HepG2 (cell line): Measurements from ENCODE around the gene CTNNA2. TPM values are rescaled to one million over a fixed set of nuclear protein-coding genes. Genes with fewer than 3 reads are reported as not detected.

Experiments
- ATAC-seq: fragments of 200-7000 bp; cut with Tn5 transposase; 3 replicates; pipeline ENCODE4 v1.9.1; 2020; ENCODE audit warnings: mild to moderate bottlenecking, moderate library complexity
- BruUV-seq: library from RNA; stranded (reverse); fragments of 400-500 nt; replicated peaks from 2 replicates; lab custom pipeline; 2021; lab: Mats Ljungman, UMichigan
- CTCF ChIA-PET: fragments of 300-600 bp; formaldehyde crosslinking; extraction: SDS; loops from one replicate; lab custom pipeline; 2021; ENCODE audit warnings: low total read pairs, inconsistent platforms, low intra/inter-chr PET ratio; lab: Yijun Ruan, JAX
- POLR2A ChIA-PET: fragments of 350-600 bp; sonication (Branson Sonifier 250); formaldehyde crosslinking; loops from one replicate; lab custom pipeline; 2020; ENCODE audit warnings: antibody characterized with exemption, inconsistent platforms; lab: Yijun Ruan, JAX
- DNase-seq: peaks from one replicate; pipeline ENCODE4 v3.0.0-alpha.2; 2015; ENCODE audit warnings: low spot score
- FAIRE-seq: peaks from 3 replicates; lab custom pipeline; 2011; peaks lifted over from hg19 to GRCh38; lab: Jason Lieb, UNC
- H2AFZ ChIP-seq: one replicate; pipeline ENCODE4 v1.6.1; 2011; ENCODE audit warnings: low read length, inconsistent platforms
- H3K27ac ChIP-seq: fragments of 300-600 bp; 3 replicates; pipeline ENCODE4 v1.8.0; 2011; ENCODE audit warnings: mixed run types, mild to moderate bottlenecking, mixed read lengths, low read length, inconsistent platforms; ENCODE audit not compliant: insufficient read depth; ENCODE audit errors: extremely low read length
- H3K27me3 ChIP-seq, 2 experiments: fragments of 200-600 bp in 1 of 2; 2 replicates in 1 of 2; 3 replicates in 1 of 2; pipeline versions ENCODE4 v1.6.0 to v1.8.0; 2011; ENCODE audit warnings: low read length in 2 of 2, mild to moderate bottlenecking in 2 of 2, moderate library complexity in 2 of 2, inconsistent platforms in 1 of 2; ENCODE audit not compliant: insufficient read depth in 2 of 2, control insufficient read depth in 1 of 2
- H3K36me3 ChIP-seq, 2 experiments: fragments of 200-600 bp in 1 of 2; replicated peaks in 1 of 2; 2 replicates in 1 of 2; 3 replicates in 1 of 2; pipeline versions ENCODE4 v1.5.1 to v1.8.0; 2011; ENCODE audit warnings: low read length in 2 of 2, inconsistent platforms in 1 of 2; ENCODE audit not compliant: insufficient read depth in 2 of 2, control insufficient read depth in 1 of 2
- H3K4me1 ChIP-seq: 2 replicates; pipeline ENCODE4 v1.5.1; 2012; ENCODE audit warnings: low read length, inconsistent platforms; ENCODE audit not compliant: insufficient read depth
- H3K4me2 ChIP-seq: 2 replicates; pipeline ENCODE4 v1.6.0; 2011; ENCODE audit warnings: low read depth, low read length, inconsistent platforms
- H3K4me3 ChIP-seq, 3 experiments: fragments of 200-600 bp in 1 of 3; sonication (generic), shearing (Covaris generic) in 1 of 3; replicated peaks in 1 of 3; 2 replicates each; pipeline ENCODE4 v1.5.1; 2011 to 2016; ENCODE audit warnings: low read length in 3 of 3, inconsistent platforms in 2 of 3, low read depth in 2 of 3, mild to moderate bottlenecking in 2 of 3, control low read depth in 1 of 3, mixed read lengths in 1 of 3; ENCODE audit not compliant: insufficient read depth in 1 of 3
- H3K79me2 ChIP-seq: one replicate; pipeline ENCODE4 v1.6.1; 2011; ENCODE audit warnings: low read length, inconsistent platforms; ENCODE audit not compliant: insufficient read depth
- H3K9ac ChIP-seq: 2 replicates; pipeline ENCODE4 v1.6.0; 2011; ENCODE audit warnings: mild to moderate bottlenecking, low read depth, low read length, inconsistent platforms; ENCODE audit not compliant: insufficient read depth
- H3K9me3 ChIP-seq: 2 replicates; pipeline ENCODE4 v1.5.1; 2012; ENCODE audit warnings: mild to moderate bottlenecking, low read length
- H4K20me1 ChIP-seq: 2 replicates; pipeline ENCODE4 v1.6.0; 2011; ENCODE audit warnings: inconsistent platforms, mild to moderate bottlenecking, low read length, moderate library complexity; ENCODE audit not compliant: insufficient read depth
- CC2D1A ChIP-seq: sonication (generic); formaldehyde crosslinking; IDR thresholded peaks from 2 replicates; pipeline ENCODE4 v1.8.1; 2023; ENCODE audit warnings: mild to moderate bottlenecking, missing genetic modification reagents
- EED ChIP-seq: sonication (generic); formaldehyde crosslinking; IDR thresholded peaks from 2 replicates; pipeline ENCODE4 v1.5.0; 2020; ENCODE audit warnings: mild to moderate bottlenecking, missing genetic modification reagents
- EP300 ChIP-seq, 3 experiments: sonication (generic) in 1 of 3; formaldehyde crosslinking in 1 of 3; IDR thresholded peaks; 2 replicates each; pipeline versions ENCODE4 v1.5.1 to v1.6.1; 2011 to 2020; ENCODE audit warnings: low read depth in 2 of 3, low read length in 2 of 3, borderline replicate concordance in 1 of 3, improper control_type of control experiment in 1 of 3, mild to moderate bottlenecking in 1 of 3, missing genetic modification reagents in 1 of 3, moderate library complexity in 1 of 3
- GPBP1L1 ChIP-seq: sonication (generic); formaldehyde crosslinking; IDR thresholded peaks from 2 replicates; pipeline ENCODE4 v1.5.0; 2020; ENCODE audit warnings: mild to moderate bottlenecking, missing genetic modification reagents
- HIC2 ChIP-seq: sonication (generic); formaldehyde crosslinking; IDR thresholded peaks from 2 replicates; pipeline ENCODE4 v1.9.0; 2022; ENCODE audit warnings: low read depth, missing genetic modification reagents
- HNRNPH1 ChIP-seq: fragments of 200-400 bp; formaldehyde crosslinking; optimal IDR thresholded peaks from 2 replicates; pipeline ENCODE3; 2017; ENCODE audit warnings: mild to moderate bottlenecking, low read depth, low read length
- MTA1 ChIP-seq: sonication (generic); formaldehyde crosslinking; IDR thresholded peaks from 2 replicates; pipeline ENCODE4 v1.4.0; 2020; ENCODE audit warnings: missing genetic modification reagents, mild to moderate bottlenecking, borderline replicate concordance
- RAD21 ChIP-seq: fragments of 450-650 bp; formaldehyde crosslinking; IDR thresholded peaks from 2 replicates; pipeline ENCODE4 v1.5.0; 2020; ENCODE audit warnings: mild to moderate bottlenecking
- SMAD1 ChIP-seq: sonication (generic); formaldehyde crosslinking; IDR thresholded peaks from 2 replicates; pipeline ENCODE4 v1.4.0; 2020; ENCODE audit warnings: missing genetic modification reagents, low read depth, mild to moderate bottlenecking, borderline replicate concordance
- SNRNP70 ChIP-seq: fragments of 200-400 bp; formaldehyde crosslinking; IDR thresholded peaks from 2 replicates; pipeline ENCODE4 v1.6.1; 2017; ENCODE audit warnings: mild to moderate bottlenecking, low read depth, low read length, moderate library complexity
- TBX3 ChIP-seq: fragments of 450-650 bp; IDR thresholded peaks from 2 replicates; pipeline ENCODE4 v1.6.1; 2017; ENCODE audit warnings: antibody characterized with exemption, mild to moderate bottlenecking, inconsistent platforms, borderline replicate concordance
- YY1 ChIP-seq: IDR thresholded peaks from 2 replicates; pipeline ENCODE4 v1.6.1; 2011; ENCODE audit warnings: low read length, low read depth, moderate library complexity, mild to moderate bottlenecking; ENCODE audit not compliant: insufficient read depth, insufficient replicate concordance
- ZGPAT ChIP-seq: IDR thresholded peaks from 2 replicates; pipeline ENCODE4 v1.6.1; 2016; ENCODE audit warnings: mild to moderate bottlenecking
- ZNF180 ChIP-seq: sonication (generic); formaldehyde crosslinking; IDR thresholded peaks from 2 replicates; pipeline ENCODE4 v1.4.0; 2020; ENCODE audit warnings: low read depth, missing genetic modification reagents, borderline replicate concordance
- ZNF567 ChIP-seq: sonication (generic); formaldehyde crosslinking; IDR thresholded peaks from 2 replicates; pipeline ENCODE4 v1.8.1; 2023; ENCODE audit warnings: mild to moderate bottlenecking, missing genetic modification reagents, borderline replicate concordance
- ZNF570 ChIP-seq: sonication (generic); formaldehyde crosslinking; IDR thresholded peaks from 2 replicates; pipeline ENCODE4 v1.4.0; 2020; ENCODE audit warnings: mild to moderate bottlenecking, missing genetic modification reagents, borderline replicate concordance
- ZNF605 ChIP-seq: sonication (generic); formaldehyde crosslinking; IDR thresholded peaks from 2 replicates; pipeline ENCODE4 v1.8.0; 2022; ENCODE audit warnings: mild to moderate bottlenecking, missing genetic modification reagents
- ZNF724P ChIP-seq: sonication (generic); formaldehyde crosslinking; IDR thresholded peaks from 2 replicates; pipeline ENCODE4 v1.8.0; 2022; ENCODE audit warnings: missing genetic modification reagents, borderline replicate concordance
- WGBS: methylation state at CpG from one replicate; pipeline ENCODE4 v1.1.6; 2017; ENCODE audit warnings: low lambda C conversion rate; 5-methylcytosine and 5-hydroxymethylcytosine counted together
- in situ Hi-C: cut with HindIII; loops from 2 replicates; pipeline ENCODE4 v1.10.0; 2017; ENCODE audit warnings: low pct_unique_long_range_greater_than_20kb; ENCODE audit not compliant: extremely low pct_ligation_motif_present
- intact Hi-C: fragments of 100-400 bp; cut with micrococcal nuclease; formaldehyde crosslinking; loops from one replicate; pipeline ENCODE4 v1.10.0; 2022; ENCODE audit not compliant: unreplicated experiment
- polyA plus RNA-seq, 8 experiments: library from polyadenylated mRNA; depleted of rRNA in 3 of 8; stranded (reverse) in 7 of 8; unstranded in 1 of 8; fragments of >200 nt; fragmentation: Illumina TruSeq in 4 of 8; extraction: Trizol in 4 of 8; gene quantifications; 2 replicates each; pipeline versions ENCODE4 v1.2.1 to v1.2.3, GENCODE V29; 2011 to 2016; ENCODE audit warnings: low read depth in 4 of 8, missing spikeins in 1 of 8, mixed read lengths in 1 of 8; ENCODE audit not compliant: insufficient read depth in 1 of 8
- total RNA-seq, 5 experiments: library from RNA; depleted of rRNA; stranded (reverse); fragments of >200 nt; fragmentation: Illumina TruSeq; extraction: Trizol; gene quantifications; 2 replicates each; pipeline ENCODE4 v1.2.3, GENCODE V29; 2016; ENCODE audit warnings: low read depth in 1 of 5
- TF ChIP-seq, protein P1 (sequence below): sonication (generic); formaldehyde crosslinking; IDR thresholded peaks from 2 replicates; pipeline ENCODE4 v1.8.0; 2022; ENCODE audit warnings: low read depth, missing genetic modification reagents

CTNNA2 gene
- total and polyA plus RNA-seq, 2 of the 13 experiments (the other 11 are each of a cell fraction or from before 2014, with no cell fraction given): not detected

DNA sequence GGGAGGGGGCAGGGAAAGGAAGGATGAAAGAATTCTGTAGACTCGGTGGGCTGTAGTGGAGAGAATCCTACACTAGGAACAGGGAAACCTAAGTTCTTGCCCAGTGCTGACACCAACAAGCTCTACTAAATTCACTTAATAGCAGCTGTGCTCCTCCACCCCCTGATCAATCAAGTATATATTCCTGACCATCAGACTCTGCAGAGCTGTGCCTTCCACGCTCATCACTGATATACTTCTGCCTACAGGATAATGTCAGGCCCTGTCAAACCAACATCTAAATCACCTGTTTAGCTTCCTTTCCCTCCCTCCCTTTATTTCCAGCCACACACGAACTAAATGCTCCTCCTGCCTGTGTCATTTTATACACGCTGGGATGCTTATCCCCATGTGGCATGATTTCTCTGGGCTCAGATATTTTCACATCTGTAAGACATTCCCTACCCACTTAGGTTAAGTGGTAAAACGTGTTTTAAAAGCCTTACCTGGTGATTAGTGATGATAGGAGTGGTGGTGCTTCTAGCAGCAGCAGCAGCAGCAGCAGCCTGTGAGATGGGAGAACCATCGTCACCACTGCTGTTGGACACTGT is 489.8 kb downstream of the CTNNA2 start:
- Histone ChIP-seq H3K36me3 (no peaks in the 10 kb centered on the region), H3K9me3 (no peaks in the 10 kb centered on the region), H3K4me1 (no peaks in the 10 kb centered on the region), H3K9ac (no peak overlapping the region), H4K20me1 (no peaks in the 10 kb centered on the region), H3K4me2 (no peak overlapping the region), H2AFZ (no peak overlapping the region), H3K79me2 (no peaks in the 10 kb centered on the region), H3K4me3 (no peak overlapping the region), H3K27ac (no peak overlapping the region), H3K27me3 (no peaks in the 10 kb centered on the region; a peak in 1 of 5 replicates)
- WGBS: 17% methylated on average over 6 of the region's 6 CpGs
- intact Hi-C loops: no loop called here
- FAIRE-seq (no peak), ATAC-seq (no peak), DNase-seq (no peak)
- in situ Hi-C loops: no loop called here
- ChIA-PET POLR2A (no interaction called here), CTCF (no interaction called here)
- TF ChIP-seq ZNF180 (CRISPR knock-in tag) (no peak), RAD21 (no peak), CC2D1A (CRISPR knock-in tag) (no peak), ZGPAT (CRISPR knock-in tag) (no peak), ZNF567 (CRISPR knock-in tag) (no peak), ZNF724P (CRISPR knock-in tag) (no peak), ZNF570 (CRISPR knock-in tag) (no peak), TBX3 (no peak), YY1 (no peak), SNRNP70 (no peak), MTA1 (no peak), HNRNPH1 (no peak), GPBP1L1 (CRISPR knock-in tag) (no peak), ZNF605 (no peak), HIC2 (CRISPR knock-in tag) (no peak), EP300 (IDR thresholded peaks at IDR 0.05; ENCODE audit: low read depth in 2 of 2, low read length in 2 of 2) (no peak), EP300 (CRISPR knock-in tag; IDR thresholded peaks at IDR 0.05; ENCODE audit: borderline replicate concordance) (no peak), SMAD1 (CRISPR knock-in tag) (no peak), EED (CRISPR knock-in tag) (no peak)
- TF ChIP-seq, protein P1, sequence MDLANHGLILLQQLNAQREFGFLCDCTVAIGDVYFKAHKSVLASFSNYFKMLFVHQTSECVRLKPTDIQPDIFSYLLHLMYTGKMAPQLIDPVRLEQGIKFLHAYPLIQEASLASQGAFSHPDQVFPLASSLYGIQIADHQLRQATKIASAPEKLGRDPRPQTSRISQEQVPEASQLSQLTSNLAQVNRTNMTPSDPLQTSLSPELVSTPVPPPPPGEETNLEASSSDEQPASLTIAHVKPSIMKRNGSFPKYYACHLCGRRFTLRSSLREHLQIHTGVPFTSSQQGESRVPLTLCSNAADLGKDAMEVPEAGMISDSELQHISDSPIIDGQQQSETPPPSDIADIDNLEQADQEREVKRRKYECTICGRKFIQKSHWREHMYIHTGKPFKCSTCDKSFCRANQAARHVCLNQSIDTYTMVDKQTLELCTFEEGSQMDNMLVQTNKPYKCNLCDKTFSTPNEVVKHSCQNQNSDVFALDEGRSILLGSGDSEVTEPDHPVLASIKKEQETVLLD (CRISPR knock-in tag): no peak
- no TSS peak for BruUV-seq
